Activated CD4-positive, alpha-beta T cell treated with anti-CD3 and anti-CD28 coated beads, Interleukin-2, amount 50 U/mL, for 24 hours (primary cell): ENCODE data around the gene PLA2G15.

ENCODE experiments used
- DNase-seq, 2 donors: peaks; one replicate each; pipeline ENCODE4 v3.0.0-alpha.2; 2020; ENCODE audit warnings: low read depth in 1 of 2, low spot score in 1 of 2

The PLA2G15 gene

GRCh38 chr16:68232335-68232734 is 12.8 kb upstream of the PLA2G15 start:
- DNase-seq = no peak

DNA sequence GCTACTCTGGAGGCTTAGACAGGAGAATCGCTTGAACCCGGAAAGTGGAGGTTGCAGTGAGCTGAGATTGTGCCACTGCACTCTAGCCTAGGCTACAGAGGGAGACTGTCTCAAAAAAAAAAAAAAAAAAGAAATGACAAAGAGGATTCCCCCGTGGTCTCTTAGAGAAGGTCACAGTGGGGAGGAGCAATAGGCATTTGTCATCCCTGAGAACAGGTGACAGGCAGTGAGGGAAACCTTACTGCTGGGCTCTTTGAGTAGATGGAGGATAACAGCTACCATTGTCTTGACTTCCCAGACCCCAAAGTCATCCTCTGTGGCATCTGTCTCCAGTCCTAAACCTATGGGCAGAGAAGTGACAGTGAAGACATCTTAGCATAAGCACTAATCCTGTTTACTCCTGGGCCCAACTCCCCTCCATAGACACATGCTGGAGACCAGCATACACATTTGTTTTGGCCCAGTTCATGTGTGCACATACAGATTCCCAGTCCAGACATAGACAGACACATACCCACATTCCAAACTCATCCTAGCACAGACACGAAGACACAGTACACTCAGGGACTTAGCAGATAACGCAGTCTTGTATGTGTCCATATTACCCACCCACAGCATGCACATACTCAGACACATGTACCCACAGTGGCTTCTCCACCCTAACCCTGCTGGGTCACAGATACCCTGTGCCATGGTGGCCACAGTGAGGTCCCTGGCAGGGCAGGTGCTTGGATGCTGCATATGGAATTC is 11.9 kb upstream of the PLA2G15 start:
- no peak for DNase-seq

DNA sequence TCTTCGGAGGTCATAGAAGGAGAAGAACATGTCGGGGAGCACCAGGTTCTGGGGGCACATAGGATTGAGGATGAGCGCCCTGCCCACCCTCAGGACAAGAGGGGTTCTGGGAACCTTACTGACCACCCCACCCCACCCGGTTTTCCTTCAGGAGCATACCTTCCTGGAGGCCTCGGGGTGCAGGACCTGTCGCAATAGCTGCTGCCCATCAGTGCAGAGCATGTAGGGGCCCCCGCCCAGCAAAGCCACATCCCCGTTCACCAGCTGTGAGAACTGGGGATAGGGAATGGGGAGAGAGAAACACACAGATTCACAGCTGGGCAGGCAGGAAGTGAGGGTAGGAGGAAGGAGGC is 11.4 kb upstream of the PLA2G15 start:
- DNase-seq = no peak

- DNase-seq = no peak
Measured at GRCh38 chr16:68234188-68235107, 10.7 kb upstream of the PLA2G15 start.

- no peak for DNase-seq
Measured at GRCh38 chr16:68235108-68235886, 9.9 kb upstream of the PLA2G15 start.

DNA sequence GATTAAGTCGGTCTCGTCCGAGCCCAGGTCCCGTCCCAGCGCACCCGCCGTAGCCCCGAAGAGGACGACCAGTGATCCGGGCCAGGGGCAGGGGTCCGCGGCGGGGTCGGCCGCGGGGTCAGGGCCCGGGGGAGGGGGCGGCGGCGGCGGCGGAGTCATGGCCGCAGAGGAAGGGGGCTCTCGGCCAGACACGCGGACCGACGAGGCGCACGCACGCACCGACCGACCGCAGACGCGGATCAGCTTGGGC is 9.4 kb upstream of the PLA2G15 start, which contains the start of gene ESRP2:
Gene ESRP2 (minus strand): TSS at position 241 of the 250 bp plus-strand sequence. CDS start 82 bp downstream, at position 159.
- no peak for DNase-seq

DNA sequence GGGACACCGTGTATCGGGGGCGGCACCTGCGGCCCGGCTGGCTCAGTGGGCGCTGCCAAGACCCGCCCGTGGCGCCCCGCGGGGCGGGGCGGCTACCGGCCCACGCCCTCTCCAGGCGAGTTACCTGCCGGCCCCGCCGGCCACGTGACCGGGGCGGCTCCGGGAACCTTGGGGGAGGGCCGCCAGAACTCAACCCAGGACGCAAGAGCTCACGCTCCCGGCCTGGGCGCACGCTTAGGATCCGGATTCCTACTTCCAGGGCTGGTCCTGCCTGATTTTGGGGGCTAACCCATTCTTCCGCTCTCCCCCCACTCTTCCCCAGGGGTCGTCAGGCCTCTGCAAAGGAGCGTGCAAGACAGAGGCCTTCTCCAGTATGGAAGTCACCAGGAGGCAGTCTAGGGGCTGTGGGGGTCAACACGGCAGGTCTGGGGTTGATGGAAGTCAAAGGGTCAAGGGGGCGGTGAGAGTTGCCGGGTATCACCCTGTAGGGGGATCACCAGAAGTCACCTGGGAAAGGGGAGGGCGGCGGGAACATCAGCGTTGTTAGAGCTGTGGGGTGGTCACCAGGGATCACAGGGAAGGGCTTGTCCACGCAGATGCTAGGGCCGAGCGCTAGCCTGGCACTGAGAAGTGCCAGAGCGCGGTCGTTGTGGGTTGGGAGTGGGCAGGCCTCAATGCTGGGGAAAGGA is 8.9 kb upstream of the PLA2G15 start:
- no peak for DNase-seq

DNA sequence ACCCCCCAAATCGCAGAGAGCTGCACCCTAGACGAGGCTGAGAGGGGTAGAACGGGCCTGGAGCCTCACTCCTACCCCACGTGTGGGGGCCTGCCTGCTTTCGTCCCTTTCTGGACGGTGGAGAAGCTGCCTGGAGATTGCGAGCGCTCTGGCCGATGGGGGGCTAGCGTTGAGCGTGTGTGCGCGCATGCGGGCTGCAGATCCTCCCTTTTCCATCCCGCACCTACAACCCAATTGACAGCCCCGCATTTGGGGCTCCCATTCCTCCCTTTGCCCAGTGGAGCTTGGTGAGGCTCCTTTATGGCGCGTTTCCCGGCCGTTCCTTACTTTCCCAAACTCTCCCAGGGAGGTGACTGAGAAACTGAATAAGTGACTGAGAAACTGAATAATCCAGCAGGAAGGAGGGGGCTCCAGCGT is 8.3 kb upstream of the PLA2G15 start:
- no peak for DNase-seq

DNA sequence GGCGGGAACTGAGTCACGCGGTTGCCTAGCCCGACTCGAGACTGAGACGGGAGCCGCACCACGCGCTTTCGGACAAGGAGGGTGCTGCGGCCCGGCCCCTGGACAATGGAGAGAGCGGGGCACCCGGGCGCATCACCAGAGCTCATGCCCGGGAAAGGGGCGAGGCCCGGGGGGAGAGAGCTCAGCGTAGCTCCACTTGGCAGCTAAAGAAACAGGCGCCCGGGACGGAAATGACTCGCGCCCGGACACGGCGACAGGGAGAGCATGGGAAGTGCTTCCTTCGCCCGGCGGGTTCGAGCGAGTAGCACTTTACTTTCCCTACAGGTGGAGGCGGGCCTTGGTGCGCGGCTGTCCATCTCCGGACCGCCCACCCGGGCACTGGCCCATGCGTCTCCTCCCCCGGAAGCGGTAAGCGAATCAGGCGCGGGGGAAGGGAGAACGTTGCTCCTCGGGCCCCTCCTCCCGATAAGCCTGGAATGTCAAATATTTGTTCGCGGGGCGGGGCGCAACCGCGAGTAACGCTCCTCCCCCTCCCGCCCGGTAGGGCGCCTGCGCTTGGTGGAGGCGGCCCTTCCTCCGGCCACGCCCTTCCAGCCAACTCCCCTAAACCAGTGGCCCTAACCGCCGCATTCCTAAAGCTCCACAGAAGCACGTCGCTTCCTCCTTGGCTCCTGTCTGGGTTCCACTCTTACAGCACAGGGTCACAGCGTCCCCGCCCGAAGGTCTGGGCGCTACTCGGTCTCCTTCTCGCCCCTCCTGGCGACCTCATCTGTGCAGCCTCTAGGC is 7.7 kb upstream of the PLA2G15 start:
- peak; percentile 76 to 86 for DNase-seq

GRCh38 chr16:68238029-68238345 is 7.2 kb upstream of the PLA2G15 start:
- no peak for DNase-seq

DNA sequence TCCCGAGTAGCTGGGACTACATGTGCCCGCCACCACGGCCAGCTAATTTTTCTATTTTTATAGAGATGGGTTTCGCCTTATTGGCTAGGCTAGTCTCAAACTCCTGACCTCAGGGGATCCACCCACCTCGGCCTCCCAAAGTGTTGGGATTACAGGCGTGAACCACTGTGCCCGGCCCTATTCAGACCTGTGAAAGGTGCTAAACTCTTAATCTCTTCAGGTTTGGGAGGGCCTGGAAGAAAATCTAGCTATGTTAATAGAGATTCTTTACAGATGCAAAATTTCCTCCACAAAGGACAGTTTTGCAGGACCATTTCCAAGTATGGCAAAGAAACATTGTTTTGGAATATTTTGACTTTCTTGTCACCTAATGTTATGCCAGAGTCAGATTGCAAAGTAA is 3.1 kb upstream of the PLA2G15 start:
- no peak for DNase-seq

DNA sequence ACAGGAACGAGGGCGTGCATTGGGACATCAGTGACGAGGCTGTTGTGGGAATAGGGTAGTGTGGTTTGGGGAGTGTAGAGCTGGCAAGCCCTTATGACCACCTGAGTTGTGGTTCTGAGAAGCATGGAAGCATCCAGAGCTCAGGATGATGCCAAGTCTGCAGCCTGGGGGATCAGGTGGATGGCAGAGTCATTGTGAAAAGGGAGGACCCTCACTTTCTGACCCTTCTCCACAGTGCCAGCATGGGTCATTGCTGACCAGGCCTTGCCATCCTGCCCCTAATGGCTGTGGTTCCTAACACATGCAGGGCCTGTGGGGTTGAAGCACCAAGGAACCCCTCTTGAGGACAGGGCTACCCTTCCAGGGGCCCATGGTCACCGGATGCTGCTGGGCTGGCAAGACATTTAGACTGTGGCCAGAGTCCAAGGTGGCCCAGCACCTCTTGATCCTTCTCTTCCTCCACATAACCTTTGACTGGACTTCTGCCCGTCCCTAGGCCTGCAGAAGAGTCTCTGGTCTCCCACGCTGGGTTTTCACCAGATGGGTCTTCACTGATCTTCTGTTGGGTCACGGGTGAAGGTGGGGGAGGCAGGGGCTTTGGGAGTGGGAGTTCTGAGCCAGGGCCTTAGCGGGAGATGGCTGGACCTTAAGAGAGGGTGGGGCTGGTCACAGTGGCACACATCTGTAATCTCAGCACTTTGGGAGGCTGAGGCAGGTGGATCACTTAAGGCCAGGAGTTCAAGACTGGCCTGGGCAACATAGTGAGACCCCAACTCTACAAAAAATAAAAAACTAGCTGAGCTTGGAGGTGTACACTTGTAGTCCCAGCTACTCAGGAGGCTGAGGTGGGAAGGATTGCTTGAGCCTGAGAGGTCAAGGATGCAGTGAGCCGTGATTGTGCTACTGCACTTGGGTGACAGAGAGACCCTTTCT is 2.0 kb upstream of the PLA2G15 start:
- no peak for DNase-seq

GRCh38 chr16:68244481-68244902 is 681 bp upstream of the PLA2G15 start:
- no peak for DNase-seq

- DNase-seq = no peak
Measured at GRCh38 chr16:68246121-68246520, 948 bp downstream of the PLA2G15 start.

GRCh38 chr16:68246666-68247065 is 1.5 kb downstream of the PLA2G15 start:
- DNase-seq = no peak

DNA sequence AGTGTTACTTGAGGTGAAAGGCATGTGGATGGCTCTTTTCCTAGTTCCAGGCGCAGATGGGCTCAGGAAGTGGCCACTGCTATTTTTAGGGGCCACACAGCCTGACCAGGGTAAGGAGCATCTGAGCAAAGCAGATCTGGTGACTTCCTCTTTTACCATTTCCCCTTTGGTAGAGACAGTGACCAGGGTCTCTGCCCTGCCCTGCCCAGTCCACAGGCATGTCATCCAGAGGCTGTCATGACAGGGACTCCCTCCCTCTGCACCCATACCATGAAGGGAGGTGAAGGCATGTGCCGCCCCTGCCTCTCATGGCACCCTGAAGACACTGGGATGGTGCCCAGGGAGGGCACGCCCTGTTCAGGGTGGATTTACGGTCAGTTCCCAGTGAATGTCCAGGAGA is 2.2 kb downstream of the PLA2G15 start:
- no peak for DNase-seq

- DNase-seq = no peak
Measured at GRCh38 chr16:68247932-68248331, 2.8 kb downstream of the PLA2G15 start.

- DNase-seq = no peak
Measured at GRCh38 chr16:68249371-68249770, 4.2 kb downstream of the PLA2G15 start.

GRCh38 chr16:68250951-68251350 is 5.8 kb downstream of the PLA2G15 start:
- DNase-seq = no peak
